CD4-positive, alpha-beta T cell treated with Interferon alpha-2 for 1 hour (primary cell): ENCODE measurements around the gene GNA15.

ENCODE experiments used
- DNase-seq, 2 donors: peaks; one replicate each; pipeline ENCODE4 v3.0.0-alpha.2; 2020 to 2022

Gene GNA15

DNA sequence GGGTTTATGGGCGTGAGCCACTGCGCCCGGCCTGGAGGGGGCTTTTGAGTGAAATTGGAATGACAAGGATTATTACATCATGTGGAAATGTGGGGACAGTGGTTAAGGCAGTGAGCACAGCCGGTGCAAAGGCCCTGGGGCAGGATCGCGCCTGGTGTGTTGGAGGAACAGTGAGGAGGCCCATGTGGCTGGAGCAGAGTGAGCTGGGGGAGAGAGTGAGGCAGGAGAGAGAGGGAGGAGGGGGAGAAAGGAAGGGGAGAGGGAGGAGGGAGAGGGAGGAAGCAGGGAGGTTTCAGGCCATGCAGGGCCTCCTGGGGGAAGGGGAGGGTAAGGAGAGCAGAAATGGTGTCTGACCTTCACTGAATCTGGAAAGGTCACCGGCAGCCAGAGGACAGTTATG is 77.3 kb downstream of the GNA15 start:
- DNase-seq: no peak
